Umbilical cord (tissue), 2 donors: Measurements from ENCODE around the gene LRRC37A. TPM values are rescaled to one million over a fixed set of nuclear protein-coding genes. Genes with fewer than 3 reads are reported as not detected.
"Not testable (repeated sequence)": the region's sequence is repeated elsewhere in the genome, so short reads cannot be mapped to it uniquely, and the experiment has no call there.

Experiments used
- DNase-seq: peaks from one replicate; pipeline ENCODE4 v3.0.0-alpha.2; 2015; ENCODE audit warnings: low spot score
- total RNA-seq: library from RNA; depleted of rRNA; stranded (reverse); fragments of >200 nt; gene quantifications from one replicate; pipeline ENCODE4 v1.2.3, GENCODE V29; 2014; ENCODE audit warnings: low replicate concordance; ENCODE audit not compliant: insufficient read depth

Gene LRRC37A
- total RNA-seq, 1 donor from 2014 or later = 0.72 TPM

DNA sequence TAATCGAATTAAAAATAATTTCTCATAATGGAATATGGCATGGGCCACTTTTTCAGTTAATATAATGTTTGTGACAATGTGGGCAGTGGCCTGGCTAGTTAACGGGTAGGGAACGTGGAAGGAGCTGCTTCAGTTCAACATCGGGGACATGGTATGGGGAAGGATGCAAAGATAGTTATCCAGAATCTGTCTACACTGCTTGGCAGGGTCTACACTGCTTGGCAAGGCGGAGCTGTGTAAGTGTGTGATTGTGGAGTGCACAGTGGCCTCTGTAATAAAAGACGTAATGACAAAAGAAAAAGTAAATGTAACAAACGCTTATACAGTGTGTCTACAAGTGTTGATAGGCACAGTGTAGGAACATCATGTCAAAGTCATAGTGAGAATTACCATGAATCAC is 7.3 kb upstream of the LRRC37A start:
- not testable (repeated sequence) for DNase-seq

DNA sequence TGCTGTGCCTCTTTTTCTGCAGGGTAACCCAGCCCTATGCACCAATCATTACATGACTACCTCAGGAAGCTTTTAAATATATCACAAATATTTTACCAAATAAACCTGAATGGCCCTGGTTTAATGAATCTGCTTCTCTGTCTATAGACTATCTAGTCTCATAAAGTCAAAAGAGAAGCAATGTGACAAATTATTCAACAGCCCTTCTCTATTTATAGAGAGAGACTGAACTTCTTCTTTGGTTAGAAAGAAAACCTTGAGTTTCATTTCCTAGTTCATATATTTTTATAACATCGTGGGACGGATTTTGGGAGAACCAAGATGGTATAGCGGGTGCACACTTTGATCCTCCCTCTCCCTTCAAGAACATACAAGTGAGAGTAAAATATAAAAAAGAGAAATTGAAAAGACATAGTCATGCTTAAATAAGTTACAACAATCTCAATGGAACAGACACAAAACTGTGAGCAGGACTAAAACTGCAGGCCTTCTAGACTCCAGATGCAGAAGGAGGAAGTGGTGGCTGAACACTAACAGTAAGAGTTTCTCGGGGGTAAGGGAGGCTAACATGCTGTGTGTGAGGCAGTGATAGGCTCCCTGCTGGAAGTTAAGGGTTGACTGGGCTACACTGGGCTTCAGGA is 3.9 kb upstream of the LRRC37A start:
- not testable (repeated sequence) for DNase-seq

DNA sequence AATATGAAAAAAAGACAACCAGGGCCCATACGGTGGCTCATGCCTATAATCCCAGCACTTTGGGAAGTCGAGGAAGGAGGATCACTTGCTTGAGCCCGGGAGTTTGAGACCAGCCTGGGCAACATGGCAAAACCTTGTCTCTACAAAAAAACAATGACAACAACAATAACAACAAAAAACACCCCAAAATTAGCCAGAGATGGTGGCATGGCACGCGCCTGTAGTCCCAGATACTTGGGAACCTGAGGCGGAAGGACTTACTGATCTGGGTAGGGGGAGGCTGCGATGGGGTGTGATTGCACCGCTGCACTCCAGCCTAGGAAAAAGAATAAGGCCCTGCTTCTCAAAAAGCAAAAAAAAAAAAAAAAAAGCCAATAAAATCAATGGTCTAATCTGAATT is 3.3 kb upstream of the LRRC37A start:
- DNase-seq = not testable (repeated sequence)

DNA sequence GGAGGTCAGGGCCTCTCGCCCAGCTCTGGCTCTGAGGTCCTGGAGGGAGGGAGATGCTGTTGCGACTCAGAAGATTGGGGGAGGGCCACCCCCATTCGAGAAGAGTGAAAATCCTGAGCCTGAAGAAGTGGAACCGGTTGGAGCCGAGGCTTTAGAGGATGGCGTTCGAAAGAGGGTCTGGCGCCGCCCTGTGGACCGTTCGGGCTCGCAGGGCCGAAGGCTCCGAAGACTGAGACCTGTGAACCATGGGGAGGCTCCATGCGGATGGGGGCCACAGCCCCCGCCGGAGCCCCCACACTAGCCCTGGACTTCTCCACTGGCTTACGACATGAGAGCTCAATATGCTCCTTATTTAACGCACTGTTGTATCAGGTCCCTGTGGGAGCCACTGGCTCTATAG is 46.3 kb downstream of the LRRC37A start:
- DNase-seq = not testable (repeated sequence)

DNA sequence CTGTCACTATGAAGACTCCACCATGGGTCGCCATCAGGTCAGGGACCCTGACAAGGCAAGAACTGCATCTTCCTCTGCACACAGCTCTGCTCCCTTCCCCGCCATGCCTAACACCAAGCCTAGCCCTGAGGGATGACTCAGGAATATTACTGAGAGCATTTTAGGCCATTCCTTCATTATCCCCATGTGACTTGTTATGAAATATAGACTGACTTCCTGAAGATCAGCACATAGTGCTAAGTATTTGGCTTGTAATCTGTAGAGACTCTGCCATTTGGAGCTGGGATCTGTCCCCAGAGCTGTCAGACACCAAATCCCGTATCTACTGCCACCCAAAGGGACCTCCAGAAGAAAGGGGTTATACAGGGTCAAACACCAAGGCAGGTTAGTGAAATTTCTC is 47.2 kb downstream of the LRRC37A start:
- DNase-seq = not testable (repeated sequence)

DNA sequence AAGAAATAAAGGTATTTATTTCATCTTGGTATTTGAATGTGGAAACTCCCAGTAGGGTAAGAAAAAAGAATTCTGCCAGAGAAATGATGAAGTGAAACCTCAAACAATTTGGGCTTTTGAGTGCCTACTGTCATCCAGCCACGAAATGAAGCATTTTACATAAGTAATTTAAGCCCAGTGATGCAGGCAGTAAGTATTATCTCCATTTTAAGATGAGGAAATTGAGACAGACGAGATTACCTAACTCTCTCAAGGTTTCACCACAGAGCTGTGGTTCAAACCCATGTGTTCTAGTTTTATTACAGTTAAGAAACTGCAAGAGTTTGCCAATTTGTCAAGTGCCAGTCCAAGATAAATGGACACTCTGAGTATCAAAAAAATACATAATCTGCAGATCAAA is 53.4 kb downstream of the LRRC37A start:
- not testable (repeated sequence) for DNase-seq

DNA sequence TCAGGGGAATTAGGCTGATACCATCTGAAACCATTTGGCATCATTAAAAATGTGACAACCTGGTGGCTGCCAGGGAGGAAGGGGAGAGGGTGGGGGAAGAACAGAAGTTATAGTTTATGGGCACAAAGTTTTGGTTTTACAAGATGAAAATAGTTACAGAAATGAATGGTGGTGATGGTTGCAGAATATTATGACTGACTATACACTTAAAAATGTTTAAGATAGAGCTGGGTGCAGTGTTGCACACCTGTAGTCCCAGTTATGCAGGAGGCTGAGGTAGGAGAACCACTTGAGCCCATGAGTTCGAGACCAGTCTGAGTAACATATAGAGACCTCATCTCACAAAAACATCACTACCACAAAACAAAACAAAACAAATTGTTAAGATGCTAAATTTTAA is 54.1 kb downstream of the LRRC37A start:
- not testable (repeated sequence) for DNase-seq

DNA sequence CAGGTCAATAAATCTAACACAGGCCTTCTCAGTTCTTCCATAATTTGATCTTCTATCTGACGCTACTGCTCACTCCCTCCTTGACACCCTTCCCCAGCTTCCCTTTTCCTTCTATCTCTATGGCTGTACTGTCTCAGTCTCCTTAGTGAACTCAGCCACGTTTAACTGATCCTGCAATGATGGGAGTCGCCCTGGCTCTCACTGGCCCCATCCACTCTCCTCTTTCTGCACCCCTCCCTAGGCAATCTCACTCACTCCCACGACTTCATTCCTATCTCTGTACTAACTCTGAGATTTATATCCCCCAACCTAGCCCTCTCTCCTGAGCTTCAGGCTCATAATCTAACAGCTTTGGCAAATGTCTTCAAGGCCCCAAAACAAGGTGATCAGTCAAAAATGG is 58.9 kb downstream of the LRRC37A start:
- not testable (repeated sequence) for DNase-seq

DNA sequence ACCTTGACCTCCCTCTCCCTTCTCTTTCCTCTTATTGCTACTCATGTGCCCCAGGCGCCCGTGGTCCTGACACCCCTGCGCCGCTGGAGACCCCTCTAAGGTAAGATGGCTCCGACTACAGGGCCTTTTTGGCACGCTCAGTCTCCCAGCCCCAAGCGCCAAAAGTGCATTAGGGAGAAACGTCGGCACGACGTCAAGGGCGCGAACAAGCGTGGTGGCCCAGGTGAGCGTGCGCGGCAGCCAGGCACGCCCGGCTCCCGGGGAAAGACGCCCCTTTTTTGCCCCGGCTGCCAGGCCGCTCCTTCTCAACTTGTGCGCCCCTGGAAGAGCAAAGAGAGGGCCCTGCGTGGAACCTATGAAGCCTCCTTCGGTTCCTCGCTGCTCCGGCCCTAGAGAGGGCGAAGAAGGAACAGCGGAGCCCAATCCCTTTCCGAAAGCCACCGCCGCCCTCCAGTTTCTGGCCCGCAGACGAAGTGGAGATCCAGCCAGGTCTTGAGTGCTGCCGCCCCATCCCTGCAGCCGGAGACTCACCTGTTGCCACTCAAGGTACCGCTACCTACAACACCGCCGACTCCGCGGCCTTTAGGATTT is 66.3 kb downstream of the LRRC37A start:
- DNase-seq = not testable (repeated sequence)

DNA sequence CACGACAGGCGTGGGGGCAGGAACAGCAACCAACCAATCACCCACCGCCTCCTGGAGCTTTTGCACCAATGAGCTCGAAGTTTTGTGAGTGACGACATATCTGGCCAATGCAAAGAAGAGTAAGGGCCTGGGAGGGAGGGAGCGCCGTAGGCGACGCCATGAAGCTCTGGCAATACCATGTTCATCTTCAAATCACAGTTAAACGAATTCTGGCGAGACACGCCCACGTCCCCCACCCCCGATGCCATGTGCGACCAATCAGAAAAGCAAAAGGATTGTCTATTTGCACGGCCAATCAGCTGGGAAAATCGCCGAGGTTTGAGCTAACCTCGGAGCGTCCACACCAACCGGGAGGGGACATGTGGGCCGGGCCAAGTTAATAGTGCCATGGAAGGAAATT is 66.8 kb downstream of the LRRC37A start, which contains the start of gene ARL17B:
ARL17B (minus strand) TSS at position 12 of the 400 bp plus-strand sequence. CDS start 3,369 bp downstream, outside the sequence.
- DNase-seq = not testable (repeated sequence)

DNA sequence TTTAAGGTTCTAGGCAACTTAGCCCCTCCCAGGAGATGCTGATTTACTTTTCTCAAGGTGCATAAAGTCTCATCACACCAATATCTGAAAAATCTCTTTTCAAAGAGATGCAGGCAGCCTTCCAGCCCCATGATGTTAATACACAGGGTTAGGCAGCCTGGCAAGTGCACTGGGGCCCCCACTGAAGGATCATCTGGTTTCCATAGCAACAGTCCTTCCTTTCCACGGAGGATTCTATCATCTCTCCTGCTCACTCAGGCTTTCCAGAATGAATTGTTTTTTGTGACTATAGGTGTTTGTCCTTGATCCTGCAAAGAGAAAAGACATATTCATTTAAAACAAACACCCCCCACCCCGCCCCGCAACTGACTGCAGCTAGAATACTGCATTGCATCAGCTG is 72.6 kb downstream of the LRRC37A start:
- DNase-seq = not testable (repeated sequence)

DNA sequence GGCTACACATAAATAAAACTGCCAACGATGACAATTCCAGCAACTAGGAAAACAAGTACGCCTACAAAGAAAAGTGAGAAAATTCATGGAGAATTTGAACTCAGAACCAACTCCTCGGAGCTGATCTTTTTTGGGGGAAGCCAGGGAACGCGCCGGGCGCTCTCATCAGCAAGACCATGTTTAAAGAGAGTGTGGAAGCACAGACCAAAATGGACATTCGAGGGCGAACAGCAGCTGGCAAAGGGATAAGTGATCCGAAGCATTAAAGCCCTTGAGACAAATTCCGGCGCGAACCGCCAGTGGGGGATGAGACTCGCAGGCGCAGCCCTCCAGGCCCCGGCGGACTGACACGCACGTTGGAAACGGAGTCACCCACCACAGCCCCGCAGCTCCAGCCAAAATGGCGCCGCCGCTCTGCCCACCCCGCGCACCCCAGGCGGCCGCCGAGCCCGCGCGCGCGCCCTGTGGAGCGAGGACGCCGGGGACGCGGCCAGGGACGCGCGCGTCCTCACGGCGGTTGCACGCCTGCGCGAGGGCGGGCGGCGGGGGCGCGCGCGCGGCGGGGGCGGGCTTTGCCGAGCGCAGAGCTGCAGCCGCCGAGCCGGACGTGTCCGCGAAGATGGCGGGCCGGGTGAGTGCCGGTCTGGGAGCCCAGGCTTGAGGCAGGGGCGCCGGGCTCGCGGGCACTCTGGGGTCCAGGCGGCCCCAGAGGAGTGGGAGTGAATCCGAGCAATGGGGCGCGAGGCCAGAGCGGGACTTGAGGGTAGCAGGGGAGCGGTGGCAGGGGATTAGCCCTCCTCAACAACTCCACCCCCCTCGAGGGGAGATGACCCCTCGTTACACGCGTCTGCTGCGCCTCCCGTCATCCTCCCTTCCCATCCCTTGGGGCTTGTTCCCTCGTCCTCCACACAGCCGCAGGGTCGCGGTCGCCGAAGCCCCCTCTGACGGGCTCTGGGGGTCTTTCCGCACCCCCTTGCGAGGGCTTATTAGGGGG is 77.6 kb downstream of the LRRC37A start:
- not testable (repeated sequence) for DNase-seq

DNA sequence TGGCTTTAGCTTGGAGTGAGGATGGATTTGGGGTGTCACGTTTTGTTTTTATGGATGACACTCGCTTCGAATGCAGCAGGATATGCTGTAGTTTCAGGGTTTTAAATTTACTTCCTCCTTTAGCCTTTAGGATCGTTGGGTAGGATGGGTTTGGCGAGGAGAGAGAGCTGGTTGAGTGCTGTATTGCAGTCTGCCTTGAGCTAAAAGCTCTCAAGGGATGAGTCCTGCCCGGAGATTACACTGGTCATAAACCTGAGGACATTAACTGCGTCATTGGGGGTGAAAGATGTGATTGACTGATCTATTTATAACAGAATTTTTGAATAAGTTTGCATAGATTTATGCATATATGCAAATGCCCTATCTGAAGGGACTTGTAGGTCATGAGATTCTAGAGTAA is 78.5 kb downstream of the LRRC37A start:
- DNase-seq = not testable (repeated sequence)

DNA sequence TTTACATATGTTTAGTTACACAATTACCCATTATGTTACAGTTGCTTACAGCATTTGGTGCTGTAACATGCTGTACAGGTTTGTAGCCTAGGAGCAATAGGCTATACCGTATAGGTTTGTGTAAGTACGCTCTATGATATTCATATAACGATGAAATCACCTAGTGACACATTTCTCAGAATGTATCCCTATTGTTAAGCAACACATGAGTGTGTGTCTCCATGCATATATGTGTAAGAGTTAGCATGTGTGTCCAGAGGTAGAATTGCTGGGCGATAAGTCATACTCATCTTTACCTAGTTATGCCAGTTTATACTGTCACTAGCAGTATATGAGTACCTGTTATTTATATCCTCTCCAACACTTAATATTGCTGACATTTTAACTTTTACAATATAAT is 88.2 kb downstream of the LRRC37A start:
- DNase-seq = not testable (repeated sequence)

DNA sequence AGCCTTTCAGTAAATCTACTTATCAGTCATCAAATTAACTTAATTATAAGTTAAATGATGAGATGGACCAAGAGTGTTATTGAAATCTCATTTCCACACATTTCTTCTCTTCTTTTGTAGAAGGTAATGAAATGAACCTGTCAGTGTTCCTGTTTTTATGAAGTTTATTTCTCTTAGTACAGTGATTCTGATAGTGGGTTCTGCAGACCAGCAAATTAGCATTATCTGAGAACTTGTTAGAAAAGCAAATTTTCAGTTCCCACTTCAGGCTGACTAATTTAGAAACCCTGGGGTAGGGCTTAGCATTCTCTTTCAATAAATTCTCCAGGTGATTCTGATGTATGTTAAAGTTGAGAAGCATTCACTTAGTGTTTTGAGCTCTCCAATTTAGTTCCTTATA is 90.6 kb downstream of the LRRC37A start:
- DNase-seq = not testable (repeated sequence)

Other genes with a start within 250 kb of the LRRC37A start
- 83.5 TPM for gene KANSL1, start 101.7 kb upstream of the LRRC37A start, total RNA-seq
- gene ARL17B, start 66.6 kb downstream of the LRRC37A start, total RNA-seq = 1.7 TPM
- 8.9 TPM for gene LRRC37A2, start 217.3 kb downstream of the LRRC37A start, total RNA-seq